OCI-LY7 (cell line): ENCODE data around the gene NOL6. TPM values are rescaled to one million over a fixed set of nuclear protein-coding genes. Genes with fewer than 3 reads are reported as not detected.

Source experiments
- BruUV-seq: library from RNA; stranded (reverse); fragments of 400-500 nt; replicated peaks from 2 replicates; lab custom pipeline; 2021; lab: Mats Ljungman, UMichigan
- CTCF ChIA-PET: fragments of 300-600 bp; sonication (Branson Sonifier 250); formaldehyde crosslinking; loops from one replicate; lab custom pipeline; 2022; ENCODE audit warnings: antibody characterized with exemption; ENCODE audit not compliant: unreplicated experiment; lab: Charles Lee
- POLR2A ChIA-PET: fragments of 300-600 bp; sonication (Branson Sonifier 250); formaldehyde crosslinking; loops from one replicate; lab custom pipeline; 2022; ENCODE audit warnings: antibody characterized with exemption; lab: Charles Lee
- DNase-seq: peaks from one replicate; pipeline ENCODE4 v3.0.0-alpha.2; 2015; ENCODE audit warnings: low spot score
- H2AFZ ChIP-seq: fragments of 200-600 bp; sonication (generic), shearing (Covaris generic); 2 replicates; pipeline ENCODE4 v1.6.1; 2014; ENCODE audit warnings: mild to moderate bottlenecking, antibody characterized with exemption, low read length, moderate library complexity
- H3K27ac ChIP-seq: fragments of 200-600 bp; sonication (generic); 2 replicates; pipeline ENCODE4 v1.5.1; 2014; ENCODE audit warnings: mixed run types, low read depth, mild to moderate bottlenecking, moderate library complexity, low read length, inconsistent platforms; ENCODE audit not compliant: poor library complexity, severe bottlenecking
- H3K36me3 ChIP-seq: fragments of 200-600 bp; sonication (generic); 2 replicates; pipeline ENCODE4 v1.6.1; 2014; ENCODE audit warnings: mild to moderate bottlenecking, antibody characterized with exemption, low read length, moderate library complexity, mixed read lengths; ENCODE audit not compliant: insufficient read depth
- H3K4me1 ChIP-seq: fragments of 200-600 bp; sonication (generic); 2 replicates; pipeline ENCODE4 v1.5.1; 2014; ENCODE audit warnings: mild to moderate bottlenecking, low read length; ENCODE audit not compliant: insufficient read depth, poor library complexity, severe bottlenecking
- H3K4me2 ChIP-seq: fragments of 200-600 bp; sonication (generic); 2 replicates; pipeline ENCODE4 v1.6.1; 2014; ENCODE audit warnings: mild to moderate bottlenecking, low read length
- H3K4me3 ChIP-seq: fragments of 200-600 bp; sonication (generic); 2 replicates; pipeline ENCODE4 v1.5.1; 2014; ENCODE audit warnings: mild to moderate bottlenecking, low read depth, low read length; ENCODE audit not compliant: poor library complexity, severe bottlenecking
- H3K79me2 ChIP-seq: fragments of 200-600 bp; sonication (generic); 2 replicates; pipeline ENCODE4 v1.6.1; 2016; ENCODE audit warnings: low read depth, mild to moderate bottlenecking, low read length, moderate library complexity, mixed read lengths; ENCODE audit not compliant: insufficient read depth
- H3K9me2 ChIP-seq: fragments of 200-600 bp; sonication (generic); 2 replicates; pipeline ENCODE4 v1.6.1; 2016; ENCODE audit warnings: mild to moderate bottlenecking, low read length, mixed read lengths; ENCODE audit not compliant: insufficient read depth
- H3K9me3 ChIP-seq: fragments of 200-600 bp; sonication (generic); 2 replicates; pipeline ENCODE4 v1.6.1; 2014; ENCODE audit warnings: mild to moderate bottlenecking, mixed run types, low read length, mixed read lengths
- H4K20me1 ChIP-seq: fragments of 200-600 bp; sonication (generic); 2 replicates; pipeline ENCODE4 v1.6.1; 2014; ENCODE audit warnings: mild to moderate bottlenecking, antibody characterized with exemption, low read length, moderate library complexity, mixed read lengths; ENCODE audit not compliant: insufficient read depth
- EZH2phosphoT487 ChIP-seq: fragments of 200-600 bp; sonication (generic); IDR thresholded peaks from 2 replicates; pipeline ENCODE4 v1.6.1; 2018; ENCODE audit warnings: low read depth, borderline replicate concordance, mild to moderate bottlenecking, mixed run types, antibody characterized with exemption, low read length, moderate library complexity, mixed read lengths
- intact Hi-C: fragments of 100-400 bp; cut with micrococcal nuclease; formaldehyde crosslinking; loops from one replicate; pipeline ENCODE4 v1.10.0; 2022; ENCODE audit not compliant: unreplicated experiment
- total RNA-seq, 2 experiments: library from RNA; depleted of rRNA in 1 of 2; stranded (reverse); fragments of >200 nt in 1 of 2; shearing (Covaris generic) in 1 of 2; gene quantifications; 2 replicates each; pipeline ENCODE4 v1.2.3, GENCODE V29; 2014 to 2022
- TF ChIP-seq, protein P1 (sequence below): fragments of 200-600 bp; sonication (generic); conservative IDR thresholded peaks from 2 replicates; pipeline ENCODE4 v1.5.1; 2014; ENCODE audit warnings: mild to moderate bottlenecking, antibody characterized with exemption, low read length, moderate library complexity, mixed read lengths

The NOL6 gene
- total RNA-seq, 2 experiments from 2014 or later, result 28.8 to 30.9 TPM

DNA sequence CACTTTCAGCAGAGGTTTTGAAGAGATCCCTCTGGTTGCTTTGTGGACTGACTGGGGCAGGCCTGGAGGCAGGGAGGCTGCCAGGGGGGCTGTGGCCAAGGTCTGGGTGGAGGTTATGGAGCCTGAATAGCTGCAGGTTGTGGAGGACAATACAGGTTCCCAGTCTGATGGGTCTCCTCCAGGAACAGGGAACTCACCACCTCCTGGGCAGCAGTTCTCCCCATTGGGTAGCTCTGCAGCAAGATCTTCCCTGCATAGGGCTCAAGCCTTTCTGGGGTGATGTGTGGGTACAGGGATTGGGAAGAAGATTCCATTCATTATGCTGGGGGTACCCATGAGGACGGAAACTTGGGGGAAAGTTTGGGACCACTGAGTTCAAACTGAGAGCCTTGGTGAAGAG, 33.1 kb downstream of the NOL6 start:
- no peak overlapping the region for H3K4me3 ChIP-seq
- intact Hi-C loops, result no loop called here

DNA sequence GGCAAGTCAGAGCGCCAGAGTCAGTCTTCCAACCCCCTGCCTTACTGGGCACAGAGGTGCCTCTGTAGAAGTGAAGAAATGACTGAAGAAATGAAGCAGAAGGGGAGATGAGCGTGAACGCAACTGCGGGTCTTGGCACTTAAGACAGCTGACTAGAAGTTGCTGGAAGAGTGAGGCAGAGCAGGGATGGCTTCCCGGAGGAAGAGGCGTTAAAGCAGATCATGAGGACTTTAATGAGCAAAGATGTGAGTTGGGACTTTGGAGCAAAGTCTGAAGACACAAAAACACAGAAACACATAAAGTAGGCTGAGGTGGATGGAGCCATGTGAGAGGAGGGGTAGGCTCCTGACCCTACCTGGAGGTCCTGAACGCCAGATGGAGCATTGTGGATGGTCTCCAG, 33.5 kb downstream of the NOL6 start:
- Histone ChIP-seq H3K4me3 (no peak overlapping the region), H3K36me3 (no peaks in the 10 kb centered on the region), H2AFZ (no peak overlapping the region), H3K9me2 (no peaks in the 10 kb centered on the region), H4K20me1 (no peaks in the 10 kb centered on the region), H3K9me3 (no peaks in the 10 kb centered on the region), H3K4me2 (no peak overlapping the region), H3K4me1 (peaks cover 4% of the 10 kb centered on the region), H3K79me2 (no peaks in the 10 kb centered on the region), H3K27ac (no peak overlapping the region)
- BruUV-seq, result no TSS peak
- no peak for DNase-seq
- POLR2A ChIA-PET, result interaction anchor here (0.7 to 1.0 kb wide), 2 partner anchors 16 to 34 kb away, joined by 3 to 6 read pairs; partner anchors contain the start of gene NOL6
- TF ChIP-seq, protein P1, sequence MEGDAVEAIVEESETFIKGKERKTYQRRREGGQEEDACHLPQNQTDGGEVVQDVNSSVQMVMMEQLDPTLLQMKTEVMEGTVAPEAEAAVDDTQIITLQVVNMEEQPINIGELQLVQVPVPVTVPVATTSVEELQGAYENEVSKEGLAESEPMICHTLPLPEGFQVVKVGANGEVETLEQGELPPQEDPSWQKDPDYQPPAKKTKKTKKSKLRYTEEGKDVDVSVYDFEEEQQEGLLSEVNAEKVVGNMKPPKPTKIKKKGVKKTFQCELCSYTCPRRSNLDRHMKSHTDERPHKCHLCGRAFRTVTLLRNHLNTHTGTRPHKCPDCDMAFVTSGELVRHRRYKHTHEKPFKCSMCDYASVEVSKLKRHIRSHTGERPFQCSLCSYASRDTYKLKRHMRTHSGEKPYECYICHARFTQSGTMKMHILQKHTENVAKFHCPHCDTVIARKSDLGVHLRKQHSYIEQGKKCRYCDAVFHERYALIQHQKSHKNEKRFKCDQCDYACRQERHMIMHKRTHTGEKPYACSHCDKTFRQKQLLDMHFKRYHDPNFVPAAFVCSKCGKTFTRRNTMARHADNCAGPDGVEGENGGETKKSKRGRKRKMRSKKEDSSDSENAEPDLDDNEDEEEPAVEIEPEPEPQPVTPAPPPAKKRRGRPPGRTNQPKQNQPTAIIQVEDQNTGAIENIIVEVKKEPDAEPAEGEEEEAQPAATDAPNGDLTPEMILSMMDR, result no peak
- TF ChIP-seq EZH2phosphoT487, result no peak
- CTCF ChIA-PET, result interaction anchor here (0.7 kb wide), 1 partner anchor 24 kb away, joined by 3 read pairs; no protein-coding TSS in a partner anchor
- intact Hi-C loops, result no loop called here

More for the DNA sequence above, 33.1 kb downstream of the NOL6 start:
- Histone ChIP-seq H3K79me2 (no peaks in the 10 kb centered on the region), H2AFZ (no peak overlapping the region), H3K4me2 (no peak overlapping the region), H3K9me2 (no peaks in the 10 kb centered on the region), H3K27ac (no peak overlapping the region), H3K9me3 (no peaks in the 10 kb centered on the region), H4K20me1 (no peaks in the 10 kb centered on the region), H3K4me1 (peaks cover 8% of the 10 kb centered on the region), H3K36me3 (no peaks in the 10 kb centered on the region)
- ChIA-PET POLR2A (interaction anchor here (0.7 to 1.0 kb wide), 3 partner anchors 12 to 34 kb away, joined by 3 to 6 read pairs (median 4); partner anchors contain the start of gene NOL6), CTCF (interaction anchor here (0.7 kb wide), 1 partner anchor 24 kb away, joined by 3 read pairs; no protein-coding TSS in a partner anchor)
- DNase-seq, result no peak
- no TSS peak for BruUV-seq
- TF ChIP-seq, protein P1, result no peak
- TF ChIP-seq EZH2phosphoT487, result no peak

DNA sequence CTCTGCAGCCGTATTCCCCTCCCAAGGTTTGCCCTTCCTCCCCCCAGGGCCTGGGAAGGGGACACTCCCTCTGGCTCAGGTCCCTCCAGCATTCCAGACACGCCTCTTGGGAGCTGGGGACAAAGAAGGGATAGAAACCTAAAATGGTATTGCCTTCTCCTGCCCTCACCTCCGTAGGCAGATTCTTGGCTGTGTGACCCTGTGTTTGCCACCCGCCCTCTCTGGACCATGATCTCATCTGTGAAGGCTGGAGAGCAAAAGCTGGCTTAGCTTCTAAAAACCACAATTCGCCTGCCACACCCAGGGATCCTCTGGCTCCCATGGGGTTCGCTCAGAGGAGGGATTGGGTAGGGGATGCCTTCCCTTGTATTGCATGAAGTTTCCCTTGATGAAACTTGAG, 34.0 kb downstream of the NOL6 start:
- POLR2A ChIA-PET, result interaction anchor here (0.6 to 1.0 kb wide), 3 partner anchors 16 to 34 kb away, joined by 3 to 6 read pairs (median 3); partner anchors contain the start of gene NOL6
- CTCF ChIA-PET, result interaction anchor here (0.7 kb wide), 1 partner anchor 24 kb away, joined by 3 read pairs; no protein-coding TSS in a partner anchor
- no peaks in the 10 kb centered on the region for H3K9me2 ChIP-seq
- no peak overlapping the region for H3K4me2 ChIP-seq
- H3K9me3 ChIP-seq, result no peaks in the 10 kb centered on the region
- no TSS peak for BruUV-seq
- H3K4me1 ChIP-seq, result peaks cover 4% of the 10 kb centered on the region
- TF ChIP-seq, protein P1, result no peak
- no peak for TF ChIP-seq EZH2phosphoT487
- H2AFZ ChIP-seq, result no peak overlapping the region
- no peaks in the 10 kb centered on the region for H4K20me1 ChIP-seq
- no peak overlapping the region for H3K27ac ChIP-seq
- intact Hi-C loops, result no loop called here
- no peak for DNase-seq
- no peaks in the 10 kb centered on the region for H3K36me3 ChIP-seq
- H3K79me2 ChIP-seq, result no peaks in the 10 kb centered on the region
- no peak overlapping the region for H3K4me3 ChIP-seq
